ENCODE data around the gene UBR2. TPM values are rescaled to one million over a fixed set of nuclear protein-coding genes. Genes with fewer than 3 reads are reported as not detected.
A peak's percentile ranks its signal among the peaks of the same experiment; 100 is the strongest.

UBR2 gene
- 6.4 TPM for polyA plus RNA-seq (2013, experiment 1 of 2)
- polyA plus RNA-seq (2013, experiment 2 of 2) = 6.2 TPM

DNA sequence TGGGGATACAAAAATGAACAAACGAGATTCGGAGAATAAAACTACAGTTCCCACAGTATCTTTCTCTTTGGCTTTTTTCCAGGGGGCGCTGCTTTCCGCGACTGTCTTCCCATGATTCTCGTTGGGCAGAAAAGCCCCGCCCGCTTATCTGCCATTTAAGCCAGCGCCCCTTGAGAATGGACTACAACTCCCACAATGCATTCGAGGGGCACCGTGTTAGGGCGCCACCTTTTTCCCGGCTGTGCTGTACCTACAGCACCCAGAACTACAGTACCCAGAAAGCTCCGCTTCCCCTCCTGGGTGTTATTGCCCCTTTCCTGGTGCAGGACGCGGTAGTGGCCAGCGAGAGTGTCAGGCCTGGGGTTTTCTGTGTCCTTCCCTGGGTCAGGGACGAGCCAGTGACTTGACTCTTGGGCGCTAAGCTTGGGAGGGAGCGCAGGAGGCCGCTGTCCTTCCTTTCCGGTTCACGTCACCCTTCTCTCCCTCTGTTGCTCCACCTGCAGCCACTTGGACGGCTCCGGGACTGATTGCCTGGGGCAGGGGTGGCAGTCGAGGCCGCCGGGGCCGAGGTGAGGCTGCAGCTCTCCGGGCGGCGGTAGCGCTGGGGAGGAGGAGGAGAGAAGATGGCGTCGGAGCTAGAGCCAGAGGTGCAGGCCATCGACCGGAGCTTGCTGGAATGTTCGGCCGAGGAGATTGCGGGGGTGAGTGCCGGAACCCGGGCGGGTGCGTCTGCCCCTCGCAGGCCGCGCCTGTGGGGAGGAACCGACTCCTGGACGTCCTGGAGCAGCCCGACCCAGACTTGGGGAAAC, at the start of gene UBR2:
Gene UBR2, plus strand, starts transcription at position 333 of the 809 bp plus-strand sequence. Its CDS starts 291 bp downstream, at position 624.
- under 1% methylated on average over 49 of the region's 50 CpGs for WGBS
- no peaks in the 10 kb centered on the region for H3K9me3 ChIP-seq (ENCODE audit: control insufficient read depth, low read length)
- H2BK15ac ChIP-seq (ENCODE audit: low read depth, poor library complexity, severe bottlenecking) = peak within 1 kb of the TSS; percentile 60
- peak within 1 kb of the TSS; percentile 97 for H3K9ac ChIP-seq (ENCODE audit: low read length)
- H3K27me3 ChIP-seq (ENCODE audit: control insufficient read depth in 1 of 2, insufficient read depth in 1 of 2, low read length in 2 of 2) = no peaks in the 10 kb centered on the region
- H2BK5ac ChIP-seq (ENCODE audit: low read depth, low read length, poor library complexity, severe bottlenecking) = no peak within 1 kb of the TSS
- H3K79me1 ChIP-seq (replicated peaks; ENCODE audit: low read length, poor library complexity, severe bottlenecking) = no peaks in the 10 kb centered on the region
- DNase-seq = peak; percentile 99
- H3K27ac ChIP-seq (ENCODE audit: low read length, poor library complexity, severe bottlenecking) = peak within 1 kb of the TSS; percentile 86
- H4K91ac ChIP-seq (ENCODE audit: low read length) = peak within 1 kb of the TSS; percentile 87
- peak within 1 kb of the TSS; percentile 62 for H4K8ac ChIP-seq (ENCODE audit: low read length)
- no peak within 1 kb of the TSS for H2BK12ac ChIP-seq (ENCODE audit: low read length in 2 of 2)
- peak within 1 kb of the TSS; percentile 95 for H3K18ac ChIP-seq (ENCODE audit: low read depth in 1 of 2, low read length in 2 of 2)
- H3K36me3 ChIP-seq (ENCODE audit: control insufficient read depth in 1 of 2, insufficient read depth in 2 of 2, low read depth in 1 of 2, low read length in 2 of 2) = peaks cover 0 to 8% of the 10 kb centered on the region in 2 experiments
- H3K4me1 ChIP-seq (ENCODE audit: control insufficient read depth, insufficient read depth, low read depth, low read length) = peaks cover 3% of the 10 kb centered on the region
- H3K4me3 ChIP-seq (ENCODE audit: insufficient read depth in 1 of 2, low read depth in 1 of 2, low read length in 2 of 2) = peak within 1 kb of the TSS; percentile 87 to 93
- H2AK5ac ChIP-seq (ENCODE audit: low read length, severe bottlenecking) = no peak within 1 kb of the TSS
- peak within 1 kb of the TSS in 1 of 2 experiments; percentile 86 for H3K23ac ChIP-seq (ENCODE audit: low read length in 2 of 2)
- H3K4me2 ChIP-seq (ENCODE audit: low read length, poor library complexity, severe bottlenecking) = peak within 1 kb of the TSS; percentile 84
- peak within 1 kb of the TSS in 1 of 2 experiments; percentile 89 for H3K14ac ChIP-seq (ENCODE audit: low read length in 2 of 2)
- H3K4ac ChIP-seq (ENCODE audit: low read depth in 1 of 2, low read length in 2 of 2) = peak within 1 kb of the TSS; percentile 19 to 42
- H2BK120ac ChIP-seq (ENCODE audit: low read depth, low read length) = no peak within 1 kb of the TSS
- H2AFZ ChIP-seq (ENCODE audit: low read depth, low read length) = peak within 1 kb of the TSS; percentile 46

DNA sequence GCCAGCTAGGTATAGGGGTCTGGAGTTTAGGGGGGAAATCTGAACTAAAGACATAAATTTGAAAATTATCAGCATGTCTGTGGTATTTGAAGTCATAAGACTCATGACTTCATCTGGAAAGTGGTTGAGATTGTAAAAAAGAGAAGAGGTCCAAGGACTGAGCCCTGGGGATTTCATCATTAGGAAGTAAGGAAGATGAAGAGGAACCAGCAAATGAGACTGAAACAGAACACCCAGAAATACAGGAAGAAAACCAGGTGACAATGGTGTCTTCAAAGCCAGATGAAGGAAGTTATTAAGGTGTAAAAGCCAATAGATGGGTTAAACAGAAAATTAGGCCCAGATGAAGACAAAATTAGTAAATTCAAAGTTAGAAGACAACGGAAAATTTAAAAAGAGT, 49.1 kb upstream of the UBR2 start:
- Histone ChIP-seq H3K9me3 (ENCODE audit: control insufficient read depth, low read length) (peaks cover 2% of the 10 kb centered on the region), H4K91ac (ENCODE audit: low read length) (no peak overlapping the region), H3K18ac (ENCODE audit: low read depth in 1 of 2, low read length in 2 of 2) (no peak overlapping the region), H2BK120ac (ENCODE audit: low read depth, low read length) (no peak overlapping the region), H4K8ac (ENCODE audit: low read length) (no peak overlapping the region), H2AFZ (ENCODE audit: low read depth, low read length) (no peak overlapping the region), H3K4me3 (ENCODE audit: insufficient read depth in 1 of 2, low read depth in 1 of 2, low read length in 2 of 2) (no peak overlapping the region), H3K14ac (ENCODE audit: low read length in 2 of 2) (no peak overlapping the region), H3K27me3 (ENCODE audit: control insufficient read depth in 1 of 2, insufficient read depth in 1 of 2, low read length in 2 of 2) (no peaks in the 10 kb centered on the region), H3K36me3 (ENCODE audit: control insufficient read depth in 1 of 2, insufficient read depth in 2 of 2, low read depth in 1 of 2, low read length in 2 of 2) (no peaks in the 10 kb centered on the region), H3K23ac (ENCODE audit: low read length in 2 of 2) (no peak overlapping the region), H3K4me1 (ENCODE audit: control insufficient read depth, insufficient read depth, low read depth, low read length) (peaks cover 3% of the 10 kb centered on the region), H2BK5ac (ENCODE audit: low read depth, low read length, poor library complexity, severe bottlenecking) (no peak overlapping the region), H3K27ac (ENCODE audit: low read length, poor library complexity, severe bottlenecking) (no peak overlapping the region), H3K9ac (ENCODE audit: low read length) (no peak overlapping the region), H3K4ac (ENCODE audit: low read depth in 1 of 2, low read length in 2 of 2) (no peak overlapping the region), H3K79me1 (replicated peaks; ENCODE audit: low read length, poor library complexity, severe bottlenecking) (no peaks in the 10 kb centered on the region), H2AK5ac (ENCODE audit: low read length, severe bottlenecking) (no peak overlapping the region), H2BK15ac (ENCODE audit: low read depth, poor library complexity, severe bottlenecking) (no peak overlapping the region), H2BK12ac (ENCODE audit: low read length in 2 of 2) (no peak overlapping the region), H3K4me2 (ENCODE audit: low read length, poor library complexity, severe bottlenecking) (no peak overlapping the region)
- DNase-seq = no peak
- 71% methylated on average over 1 of the region's 1 CpG for WGBS

DNA sequence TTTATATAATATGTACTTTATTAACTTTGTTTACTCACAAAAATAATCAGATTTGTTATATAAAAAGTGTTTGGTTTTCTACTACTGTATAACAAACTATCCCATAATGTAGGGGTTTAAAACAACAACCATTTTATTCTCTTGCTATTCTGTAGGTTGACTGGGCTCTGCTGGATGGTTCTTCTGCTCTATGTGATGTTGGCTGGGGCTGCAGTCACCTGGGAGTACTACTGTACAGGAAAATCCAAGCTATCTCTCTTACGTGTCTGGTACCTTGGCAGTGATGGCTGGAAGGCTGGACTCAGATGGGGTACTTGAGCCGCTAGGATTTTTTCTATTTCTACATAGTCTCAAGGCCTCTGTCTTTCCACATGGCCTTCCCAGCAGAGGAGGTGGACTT, 44.0 kb upstream of the UBR2 start:
- DNase-seq = no peak
- no peak overlapping the region for H2BK12ac ChIP-seq (ENCODE audit: low read length in 2 of 2)
- no peak overlapping the region for H2AFZ ChIP-seq (ENCODE audit: low read depth, low read length)
- H2BK120ac ChIP-seq (ENCODE audit: low read depth, low read length) = no peak overlapping the region
- no peak overlapping the region for H2BK15ac ChIP-seq (ENCODE audit: low read depth, poor library complexity, severe bottlenecking)
- no peaks in the 10 kb centered on the region for H3K36me3 ChIP-seq (ENCODE audit: control insufficient read depth in 1 of 2, insufficient read depth in 2 of 2, low read depth in 1 of 2, low read length in 2 of 2)
- no peak overlapping the region for H4K91ac ChIP-seq (ENCODE audit: low read length)
- no peaks in the 10 kb centered on the region for H3K79me1 ChIP-seq (replicated peaks; ENCODE audit: low read length, poor library complexity, severe bottlenecking)
- H3K9me3 ChIP-seq (ENCODE audit: control insufficient read depth, low read length) = peaks cover 6% of the 10 kb centered on the region
- no peak overlapping the region for H3K4me2 ChIP-seq (ENCODE audit: low read length, poor library complexity, severe bottlenecking)
- no peak overlapping the region for H3K27ac ChIP-seq (ENCODE audit: low read length, poor library complexity, severe bottlenecking)
- 97% methylated on average over 2 of the region's 2 CpGs for WGBS
- no peak overlapping the region for H3K4ac ChIP-seq (ENCODE audit: low read depth in 1 of 2, low read length in 2 of 2)
- H2BK5ac ChIP-seq (ENCODE audit: low read depth, low read length, poor library complexity, severe bottlenecking) = no peak overlapping the region
- no peak overlapping the region for H3K14ac ChIP-seq (ENCODE audit: low read length in 2 of 2)
- H3K18ac ChIP-seq (ENCODE audit: low read depth in 1 of 2, low read length in 2 of 2) = no peak overlapping the region
- H2AK5ac ChIP-seq (ENCODE audit: low read length, severe bottlenecking) = no peak overlapping the region
- no peak overlapping the region for H4K8ac ChIP-seq (ENCODE audit: low read length)
- H3K4me3 ChIP-seq (ENCODE audit: insufficient read depth in 1 of 2, low read depth in 1 of 2, low read length in 2 of 2) = peak overlapping the region in 1 of 2 experiments; percentile 23
- H3K4me1 ChIP-seq (ENCODE audit: control insufficient read depth, insufficient read depth, low read depth, low read length) = peaks cover 4% of the 10 kb centered on the region
- H3K27me3 ChIP-seq (ENCODE audit: control insufficient read depth in 1 of 2, insufficient read depth in 1 of 2, low read length in 2 of 2) = no peaks in the 10 kb centered on the region
- H3K9ac ChIP-seq (ENCODE audit: low read length) = no peak overlapping the region
- no peak overlapping the region for H3K23ac ChIP-seq (ENCODE audit: low read length in 2 of 2)

DNA sequence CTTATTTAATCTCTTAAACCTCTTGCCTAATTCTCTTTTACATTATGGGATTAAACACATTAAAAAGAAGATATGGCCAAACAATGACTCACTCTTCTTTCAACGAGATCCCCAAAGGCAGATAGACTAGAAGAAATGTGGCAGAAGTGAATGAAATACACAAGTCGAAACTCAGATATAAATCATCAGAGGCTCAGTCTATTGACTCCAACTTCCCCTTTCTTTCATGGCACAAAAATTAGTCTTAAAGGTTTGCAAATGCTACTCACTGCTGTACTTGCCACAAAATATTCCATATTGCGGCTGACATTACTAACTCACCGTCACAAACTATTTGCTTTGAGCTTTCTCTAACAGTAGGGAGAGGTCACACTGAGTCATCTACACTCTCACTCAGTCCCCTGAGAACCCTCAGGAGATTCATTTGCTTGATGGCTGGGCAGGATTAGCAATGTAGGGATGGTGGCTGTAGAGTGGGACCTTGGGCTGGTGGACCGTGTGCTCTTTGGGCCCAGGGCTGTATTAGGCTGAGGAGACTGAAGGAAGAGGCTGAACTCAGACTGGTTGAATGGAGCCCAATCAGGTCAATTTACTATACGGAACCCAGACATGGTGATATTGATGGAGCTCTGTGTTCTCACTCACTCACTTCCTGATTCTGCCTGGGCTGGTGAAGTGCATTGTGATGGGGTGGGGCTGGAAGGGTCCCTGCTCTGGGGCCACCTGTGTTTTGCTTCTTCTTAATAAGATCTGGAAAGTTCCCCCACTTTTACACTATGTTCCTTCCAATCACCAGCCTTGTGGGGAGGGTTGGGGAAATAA, 42.8 kb upstream of the UBR2 start:
- peak overlapping the region in 1 of 2 experiments; percentile 13 for H3K4me3 ChIP-seq (ENCODE audit: insufficient read depth in 1 of 2, low read depth in 1 of 2, low read length in 2 of 2)
- H2BK15ac ChIP-seq (ENCODE audit: low read depth, poor library complexity, severe bottlenecking) = no peak overlapping the region
- no peaks in the 10 kb centered on the region for H3K27me3 ChIP-seq (ENCODE audit: control insufficient read depth in 1 of 2, insufficient read depth in 1 of 2, low read length in 2 of 2)
- H4K8ac ChIP-seq (ENCODE audit: low read length) = no peak overlapping the region
- no peaks in the 10 kb centered on the region for H3K36me3 ChIP-seq (ENCODE audit: control insufficient read depth in 1 of 2, insufficient read depth in 2 of 2, low read depth in 1 of 2, low read length in 2 of 2)
- no peak overlapping the region for H3K14ac ChIP-seq (ENCODE audit: low read length in 2 of 2)
- H2BK120ac ChIP-seq (ENCODE audit: low read depth, low read length) = no peak overlapping the region
- no peak overlapping the region for H2AFZ ChIP-seq (ENCODE audit: low read depth, low read length)
- H3K79me1 ChIP-seq (replicated peaks; ENCODE audit: low read length, poor library complexity, severe bottlenecking) = no peaks in the 10 kb centered on the region
- H3K4me1 ChIP-seq (ENCODE audit: control insufficient read depth, insufficient read depth, low read depth, low read length) = peaks cover 4% of the 10 kb centered on the region
- no peak overlapping the region for H3K23ac ChIP-seq (ENCODE audit: low read length in 2 of 2)
- H3K27ac ChIP-seq (ENCODE audit: low read length, poor library complexity, severe bottlenecking) = no peak overlapping the region
- DNase-seq = peak; percentile 45
- H4K91ac ChIP-seq (ENCODE audit: low read length) = no peak overlapping the region
- 79% methylated on average over 6 of the region's 6 CpGs for WGBS
- peaks cover 6% of the 10 kb centered on the region for H3K9me3 ChIP-seq (ENCODE audit: control insufficient read depth, low read length)
- H2BK5ac ChIP-seq (ENCODE audit: low read depth, low read length, poor library complexity, severe bottlenecking) = no peak overlapping the region
- H3K4me2 ChIP-seq (ENCODE audit: low read length, poor library complexity, severe bottlenecking) = no peak overlapping the region
- H2BK12ac ChIP-seq (ENCODE audit: low read length in 2 of 2) = no peak overlapping the region
- H2AK5ac ChIP-seq (ENCODE audit: low read length, severe bottlenecking) = no peak overlapping the region
- no peak overlapping the region for H3K4ac ChIP-seq (ENCODE audit: low read depth in 1 of 2, low read length in 2 of 2)
- no peak overlapping the region for H3K9ac ChIP-seq (ENCODE audit: low read length)
- no peak overlapping the region for H3K18ac ChIP-seq (ENCODE audit: low read depth in 1 of 2, low read length in 2 of 2)

All from mesenchymal stem cell (in vitro differentiated cells and primary cell).